ENCODE measurements around the gene TRHDE. TPM values are rescaled to one million over a fixed set of nuclear protein-coding genes. Genes with fewer than 3 reads are reported as not detected.

TRHDE gene
- total RNA-seq, 2 donors from 2014 or later, result 3.9 to 5.7 TPM

- intact Hi-C loops (cut with DNase I, micrococcal nuclease), result no loop called here
- ATAC-seq (no peak), DNase-seq (no peak)
Observed at GRCh38 chr12:72300728-72301127, 28.6 kb downstream of the TRHDE start.

- ATAC-seq (no peak), DNase-seq (no peak)
- intact Hi-C loops (cut with DNase I, micrococcal nuclease), result no loop called here
Observed at GRCh38 chr12:72304751-72305150, 32.6 kb downstream of the TRHDE start.

- intact Hi-C loops (cut with DNase I, micrococcal nuclease), result no loop called here
- DNase-seq, result no peak
- no peak for ATAC-seq
Observed at GRCh38 chr12:72307229-72307628, 35.1 kb downstream of the TRHDE start.

- intact Hi-C loops (cut with DNase I, micrococcal nuclease), result no loop called here
- DNase-seq (no peak), ATAC-seq (no peak)
Observed at GRCh38 chr12:72311946-72312345, 39.8 kb downstream of the TRHDE start.

GRCh38 chr12:72313806-72314205 is 41.6 kb downstream of the TRHDE start:
- ATAC-seq, result no peak
- no peak for DNase-seq
- intact Hi-C loops (cut with DNase I, micrococcal nuclease), result no loop called here

- intact Hi-C loops (cut with DNase I, micrococcal nuclease), result no loop called here
- ATAC-seq (no peak), DNase-seq (no peak)
Observed at GRCh38 chr12:72315858-72316257, 43.7 kb downstream of the TRHDE start.

GRCh38 chr12:72318341-72318740 is 46.2 kb downstream of the TRHDE start:
- no peak for ATAC-seq
- intact Hi-C loops (cut with DNase I, micrococcal nuclease), result no loop called here
- DNase-seq, result no peak

- intact Hi-C loops (cut with DNase I, micrococcal nuclease), result no loop called here
- no peak for DNase-seq
- no peak for ATAC-seq
Observed at GRCh38 chr12:72323881-72324280, 51.7 kb downstream of the TRHDE start.

- intact Hi-C loops (cut with DNase I, micrococcal nuclease), result no loop called here
- ATAC-seq (no peak), DNase-seq (no peak)
Observed at GRCh38 chr12:72330301-72330700, 58.1 kb downstream of the TRHDE start.

- intact Hi-C loops (cut with DNase I, micrococcal nuclease), result no loop called here
- ATAC-seq (no peak), DNase-seq (no peak)
Observed at GRCh38 chr12:72330784-72331183, 58.6 kb downstream of the TRHDE start.

- ATAC-seq (no peak), DNase-seq (no peak)
- intact Hi-C loops (cut with DNase I, micrococcal nuclease), result no loop called here
Observed at GRCh38 chr12:72337382-72337781, 65.2 kb downstream of the TRHDE start.

GRCh38 chr12:72337946-72338345 is 65.8 kb downstream of the TRHDE start:
- no peak for DNase-seq
- ATAC-seq, result no peak
- intact Hi-C loops (cut with DNase I, micrococcal nuclease), result no loop called here

GRCh38 chr12:72338437-72338836 is 66.3 kb downstream of the TRHDE start:
- intact Hi-C loops (cut with DNase I, micrococcal nuclease), result no loop called here
- ATAC-seq, result no peak
- DNase-seq, result no peak

GRCh38 chr12:72346363-72346944 is 74.3 kb downstream of the TRHDE start:
- intact Hi-C loops (cut with DNase I, micrococcal nuclease), result no loop called here
- DNase-seq, result peak; percentile 28 to 47
- peak; percentile 79 for ATAC-seq

- ATAC-seq (no peak), DNase-seq (no peak)
- intact Hi-C loops (cut with DNase I, micrococcal nuclease), result no loop called here
Observed at GRCh38 chr12:72349491-72349890, 77.3 kb downstream of the TRHDE start.

GRCh38 chr12:72359416-72359815 is 87.2 kb downstream of the TRHDE start:
- intact Hi-C loops (cut with DNase I, micrococcal nuclease), result no loop called here
- no peak for DNase-seq
- no peak for ATAC-seq

- intact Hi-C loops (cut with DNase I, micrococcal nuclease), result no loop called here
- no peak for DNase-seq
- no peak for ATAC-seq
Observed at GRCh38 chr12:72365151-72365550, 93.0 kb downstream of the TRHDE start.

GRCh38 chr12:72366255-72366654 is 94.1 kb downstream of the TRHDE start:
- intact Hi-C loops (cut with DNase I, micrococcal nuclease), result no loop called here
- DNase-seq, result no peak
- ATAC-seq, result no peak

GRCh38 chr12:72368298-72368697 is 96.1 kb downstream of the TRHDE start:
- intact Hi-C loops (cut with DNase I, micrococcal nuclease), result no loop called here
- DNase-seq (no peak), ATAC-seq (no peak)

- no peak for ATAC-seq
Observed at GRCh38 chr12:72368719-72369422, 96.7 kb downstream of the TRHDE start.

GRCh38 chr12:72369423-72369959 is 97.3 kb downstream of the TRHDE start:
- DNase-seq, result no peak
- intact Hi-C loops (cut with DNase I, micrococcal nuclease), result no loop called here
- no peak for ATAC-seq

More at GRCh38 chr12:72368719-72369422, 96.7 kb downstream of the TRHDE start:
- DNase-seq, result no peak
- intact Hi-C loops (cut with DNase I, micrococcal nuclease), result no loop called here
